Bone marrow (tissue), 2 donors: Measurements from ENCODE around the gene UBA1.

ENCODE experiments used
- DNase-seq, 2 donors: peaks; one replicate each; lab custom pipeline; 2025; lab: John Stamatoyannopoulos, UW

The UBA1 gene

DNA sequence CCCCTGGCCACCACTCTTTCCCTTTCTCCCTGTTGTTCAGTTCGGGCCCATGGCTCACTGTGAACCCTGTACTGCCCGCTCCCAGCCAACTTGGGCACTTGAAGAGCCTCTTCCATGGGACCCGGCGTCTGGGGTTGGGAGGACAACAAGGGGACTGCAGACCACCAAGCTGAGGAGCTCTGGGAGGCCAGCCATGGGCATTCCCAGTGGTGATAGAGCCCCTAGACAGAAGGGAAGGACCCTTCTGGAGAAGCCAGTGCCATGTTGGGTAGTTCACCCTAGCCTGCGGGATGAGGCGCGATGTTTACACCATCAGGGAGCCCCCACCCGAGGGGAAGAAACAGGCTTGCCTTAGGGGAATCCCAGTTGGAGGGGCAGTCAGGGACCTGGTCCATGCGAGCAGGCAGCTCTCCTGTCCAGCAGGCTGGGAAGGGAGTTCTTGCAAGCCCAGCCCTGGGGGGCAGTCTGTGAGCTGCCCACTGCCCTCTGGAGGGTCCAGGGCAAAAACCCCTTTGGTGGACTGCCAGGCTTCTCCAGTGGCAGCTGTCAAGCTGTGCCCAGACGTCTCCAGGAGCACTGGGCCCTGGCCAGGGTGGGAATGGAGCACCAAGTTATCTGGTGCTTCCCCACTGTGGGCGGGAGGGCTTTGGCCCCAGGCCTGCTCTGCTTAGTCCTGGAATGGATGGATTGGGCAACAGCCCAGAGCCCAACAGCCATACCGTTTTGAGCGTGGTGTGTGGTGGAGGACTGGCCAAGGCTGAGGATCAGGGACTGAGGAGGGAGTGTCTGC is 23.7 kb upstream of the UBA1 start:
- no peak for DNase-seq

DNA sequence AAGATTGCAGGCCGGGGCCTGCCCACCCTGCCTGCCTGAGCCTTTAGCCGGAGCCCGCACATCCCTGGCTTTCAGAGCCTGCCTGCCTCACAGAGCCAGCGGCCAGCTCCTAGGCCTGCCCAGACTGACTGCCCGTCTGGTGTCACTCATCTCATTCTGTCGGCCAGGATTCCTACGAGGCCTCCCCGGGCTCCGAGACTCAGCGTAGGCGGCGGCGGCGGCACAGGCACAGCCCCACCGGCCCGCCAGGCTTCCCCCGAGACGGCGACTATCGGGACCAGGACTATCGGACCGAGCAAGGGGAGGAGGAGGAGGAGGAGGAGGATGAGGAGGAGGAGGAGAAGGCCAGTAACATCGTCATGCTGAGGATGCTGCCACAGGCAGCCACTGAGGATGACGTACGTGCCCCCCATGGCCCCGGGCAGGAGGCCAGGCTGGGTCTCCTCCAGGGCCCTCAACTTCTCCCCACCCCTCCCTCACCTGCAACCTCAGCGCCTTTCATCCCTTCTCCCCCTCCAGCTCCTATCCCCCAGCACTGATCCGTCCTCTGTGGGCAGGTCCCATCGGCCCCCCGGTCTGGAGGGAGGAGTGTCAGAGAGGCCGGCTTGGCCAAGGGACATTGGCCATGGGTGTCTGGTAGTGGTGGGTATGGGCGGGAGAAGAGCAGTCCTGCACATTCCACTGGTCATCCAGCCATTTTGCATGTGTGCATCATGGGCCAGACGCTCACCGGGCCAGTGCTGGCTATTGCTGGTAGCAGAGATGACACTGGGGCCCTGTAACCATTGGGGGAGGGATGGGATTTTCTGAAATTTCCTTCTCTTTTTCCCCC is 22.6 kb upstream of the UBA1 start:
- no peak for DNase-seq

DNA sequence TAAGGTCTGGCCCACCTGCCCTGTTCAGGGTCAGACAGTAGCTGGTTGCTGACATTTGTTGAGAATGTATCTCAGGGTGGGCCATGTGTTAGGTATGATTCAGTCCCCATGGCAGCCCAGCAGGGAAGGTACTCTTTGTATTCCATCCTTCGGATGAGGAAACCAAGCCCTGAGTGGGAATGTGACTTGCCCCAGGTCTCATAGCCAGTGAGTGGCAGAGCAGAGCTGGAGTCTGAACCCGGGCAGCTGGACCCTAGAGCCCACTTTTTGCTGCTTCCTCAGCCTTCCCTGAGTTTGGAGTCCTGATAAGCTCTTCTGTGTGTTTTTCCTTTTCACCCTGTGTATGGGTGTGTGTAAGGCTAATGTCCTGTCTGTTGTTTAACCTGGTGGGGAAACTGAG is 21.6 kb upstream of the UBA1 start:
- DNase-seq = no peak

DNA sequence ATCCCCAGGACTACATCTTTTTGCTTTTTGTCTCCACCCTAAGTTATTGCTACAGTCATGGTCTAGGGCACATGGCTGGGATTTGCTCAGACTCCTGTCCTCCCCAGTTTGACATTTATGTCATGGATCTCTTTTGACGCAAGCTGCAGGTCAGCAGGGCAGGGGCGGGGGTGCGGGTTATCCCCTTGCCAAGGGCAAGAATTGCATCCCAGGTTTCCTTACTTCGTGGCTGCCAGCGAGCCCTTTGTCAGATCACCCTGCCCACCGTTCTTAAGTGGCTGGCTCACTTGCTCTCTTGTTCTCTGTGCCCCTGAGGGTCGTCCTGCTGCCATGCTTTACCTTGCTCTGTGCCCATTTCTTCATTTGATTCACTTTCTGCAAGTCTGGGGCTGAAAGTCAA is 21.1 kb upstream of the UBA1 start:
- DNase-seq = no peak

DNA sequence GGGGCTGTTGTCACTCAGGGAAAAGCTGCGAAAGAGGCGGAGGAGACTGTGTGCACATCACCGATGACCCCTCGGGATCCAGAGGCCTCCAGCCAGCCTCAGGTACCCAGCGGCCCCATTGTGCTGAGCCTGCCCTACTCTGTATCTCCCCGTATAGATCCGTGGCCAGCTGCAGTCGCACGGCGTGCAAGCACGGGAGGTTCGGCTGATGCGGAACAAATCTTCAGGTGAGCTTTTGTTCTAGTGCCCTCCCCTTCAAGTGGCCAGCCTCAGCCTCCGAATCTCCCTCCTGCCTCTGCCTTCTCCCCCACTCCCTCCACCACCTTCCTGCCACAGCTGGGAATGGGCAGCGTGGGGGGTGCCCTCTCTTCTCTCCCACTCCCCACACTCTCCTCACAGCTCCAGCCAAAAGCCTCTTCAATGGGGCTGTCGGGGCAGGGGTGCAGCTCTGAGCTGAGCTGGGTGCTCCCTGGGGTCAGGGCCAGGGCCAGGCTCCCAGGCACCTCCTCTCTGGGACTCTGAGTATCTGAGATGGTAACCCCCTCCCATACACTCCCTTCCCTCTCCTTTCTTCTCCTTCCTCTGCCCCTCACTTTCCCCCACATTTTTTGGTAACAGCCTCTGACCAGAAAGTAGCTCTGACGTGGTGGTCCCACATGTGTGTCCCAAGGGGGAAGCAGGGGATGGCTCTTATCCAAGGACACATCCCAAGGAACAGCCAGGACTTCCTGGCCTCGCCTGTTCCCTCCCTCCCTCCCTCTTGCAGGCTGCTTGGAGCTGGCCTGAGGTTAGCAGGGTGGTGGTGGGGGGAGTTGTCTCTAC is 20.4 kb upstream of the UBA1 start:
- DNase-seq = no peak

DNA sequence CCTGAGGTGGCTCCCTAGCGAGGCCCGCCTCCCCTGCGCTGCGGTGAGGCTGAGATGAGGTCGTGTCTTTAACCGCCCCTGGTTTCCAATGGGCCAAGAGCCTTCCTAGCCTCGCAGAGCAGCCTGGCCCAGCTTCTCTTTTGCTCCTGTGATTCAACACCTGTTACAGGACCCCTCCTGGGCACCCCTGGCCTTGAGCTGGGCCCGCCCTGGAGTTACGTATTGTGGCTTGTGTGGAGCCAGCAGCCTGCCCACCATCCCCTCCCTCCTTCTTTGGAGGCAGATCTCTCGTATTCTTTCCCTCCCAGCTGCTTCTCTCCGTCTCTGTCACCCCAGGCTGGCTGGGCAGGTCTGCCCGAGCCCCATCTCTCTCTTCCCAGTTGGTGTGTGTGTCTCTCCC is 19.3 kb upstream of the UBA1 start:
- DNase-seq = no peak

DNA sequence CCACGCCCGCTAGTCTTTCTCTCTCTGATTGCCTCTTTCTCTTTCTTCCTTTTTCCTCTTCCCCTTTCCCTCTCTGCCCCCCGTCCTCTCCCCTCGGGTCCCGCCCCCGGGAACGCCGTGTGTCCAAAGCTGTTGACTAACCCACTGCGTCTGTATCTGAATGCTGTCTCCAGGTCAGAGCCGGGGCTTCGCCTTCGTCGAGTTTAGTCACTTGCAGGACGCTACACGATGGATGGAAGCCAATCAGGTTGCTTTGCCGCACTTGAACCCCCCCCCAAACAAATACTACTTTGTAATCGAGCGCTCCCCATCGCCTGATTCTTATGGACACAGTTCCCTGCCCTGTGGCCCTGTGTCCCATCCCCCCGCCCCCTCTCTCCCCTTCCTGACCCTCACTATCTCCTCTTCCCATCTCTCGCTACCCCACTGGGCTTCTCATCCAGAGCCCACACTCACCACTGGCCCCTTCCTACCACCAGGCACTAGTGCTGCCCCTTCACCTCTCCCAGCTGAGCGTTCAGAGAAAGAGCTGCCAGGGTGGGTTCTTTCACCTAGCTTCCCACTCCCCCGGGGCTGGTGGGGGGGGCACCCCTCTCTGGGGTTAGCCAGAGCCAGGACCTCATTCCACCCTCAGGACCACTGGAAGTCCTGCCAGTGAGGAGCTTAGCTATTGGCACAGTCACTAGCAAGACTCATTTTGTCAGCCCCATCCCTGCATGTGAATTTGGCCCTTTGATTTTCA is 18.6 kb upstream of the UBA1 start:
- no peak for DNase-seq

DNA sequence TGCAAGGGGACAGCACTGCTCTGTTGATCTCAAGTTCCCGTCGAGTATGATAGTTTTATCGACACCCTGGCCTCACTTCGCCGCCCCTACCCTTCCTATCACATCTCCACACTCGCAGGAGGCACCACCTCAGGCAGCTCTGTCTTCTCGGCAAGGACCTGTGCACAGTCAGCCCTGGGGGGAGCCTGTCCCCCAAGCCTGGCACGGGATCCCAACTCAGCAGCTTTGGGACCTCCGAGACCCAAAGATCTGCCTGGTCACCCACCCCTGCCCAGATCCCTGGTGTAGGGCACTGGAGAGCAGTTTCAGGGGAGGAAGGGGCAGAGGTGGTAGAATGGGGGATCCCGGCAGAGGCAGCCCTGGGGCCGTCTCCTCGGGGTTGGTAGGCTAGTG is 18.0 kb upstream of the UBA1 start:
- DNase-seq = no peak

DNA sequence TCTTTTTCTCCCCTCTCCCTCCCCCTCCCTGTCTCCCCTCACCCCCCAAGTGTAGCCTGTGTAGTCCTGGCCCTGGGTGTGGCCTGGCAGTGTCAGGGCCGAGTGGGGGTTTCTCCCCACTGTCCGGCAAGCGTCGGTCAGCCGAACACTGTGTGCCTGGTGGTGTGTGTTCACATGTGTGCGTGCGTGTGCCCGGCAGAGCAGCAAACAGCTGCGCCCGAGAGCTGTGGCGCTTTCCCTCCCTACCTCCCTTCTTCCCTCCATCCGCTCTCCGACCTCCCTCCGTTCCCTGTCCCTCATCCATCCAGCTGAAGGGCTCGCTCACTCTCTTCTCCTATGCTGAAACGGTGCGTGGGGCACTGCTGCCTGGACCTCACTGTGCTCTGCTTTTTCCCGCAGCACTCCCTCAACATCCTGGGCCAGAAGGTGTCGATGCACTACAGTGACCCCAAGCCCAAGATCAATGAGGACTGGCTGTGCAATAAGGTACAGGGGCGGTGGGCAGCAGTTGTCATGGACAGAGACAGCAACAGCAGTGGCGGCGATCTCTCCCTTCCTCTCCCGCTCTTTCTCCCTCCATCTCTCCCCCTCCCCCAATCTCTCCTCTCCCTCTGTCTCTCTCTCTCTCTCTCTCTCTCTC is 17.4 kb upstream of the UBA1 start:
- DNase-seq = no peak

DNA sequence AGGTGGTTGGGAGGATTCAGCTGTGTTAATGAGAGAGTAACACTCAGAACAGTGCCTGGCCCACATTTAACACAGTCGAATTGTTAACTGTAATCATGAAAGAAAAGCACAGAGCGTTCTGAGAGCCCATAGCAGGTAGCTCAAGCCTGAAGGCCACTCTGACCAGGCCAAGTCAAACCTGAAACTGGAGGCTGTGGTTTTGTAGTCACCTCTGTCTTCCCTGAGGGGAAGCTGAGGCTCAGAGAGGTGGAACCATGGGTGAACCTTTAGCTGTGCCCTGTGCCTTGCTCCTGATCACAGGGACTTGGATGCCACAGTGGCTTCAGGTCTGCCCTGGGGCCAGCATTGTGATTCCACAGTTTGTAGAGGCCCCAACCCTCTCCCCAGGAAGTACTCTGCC is 16.6 kb upstream of the UBA1 start:
- no peak for DNase-seq

DNA sequence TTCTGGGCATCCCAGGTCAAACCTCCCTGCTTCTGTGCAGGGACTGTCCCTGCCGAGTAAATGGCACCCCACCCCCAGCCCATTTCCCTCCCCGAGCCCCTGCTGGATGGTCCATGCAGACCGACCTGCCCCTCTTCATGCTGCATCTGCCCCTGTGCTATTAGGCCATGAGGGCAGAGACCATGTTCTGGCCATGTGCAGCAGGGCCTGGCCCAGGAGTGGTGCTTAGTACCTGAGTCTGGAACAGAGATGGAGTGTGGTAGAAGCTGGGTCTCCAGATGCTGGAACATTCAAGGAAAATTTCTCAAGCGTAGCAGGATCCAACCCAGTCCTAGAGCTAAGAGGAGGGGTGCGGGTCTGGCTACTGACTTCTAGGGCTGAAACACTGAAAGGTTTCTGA is 15.3 kb upstream of the UBA1 start:
- no peak for DNase-seq

DNA sequence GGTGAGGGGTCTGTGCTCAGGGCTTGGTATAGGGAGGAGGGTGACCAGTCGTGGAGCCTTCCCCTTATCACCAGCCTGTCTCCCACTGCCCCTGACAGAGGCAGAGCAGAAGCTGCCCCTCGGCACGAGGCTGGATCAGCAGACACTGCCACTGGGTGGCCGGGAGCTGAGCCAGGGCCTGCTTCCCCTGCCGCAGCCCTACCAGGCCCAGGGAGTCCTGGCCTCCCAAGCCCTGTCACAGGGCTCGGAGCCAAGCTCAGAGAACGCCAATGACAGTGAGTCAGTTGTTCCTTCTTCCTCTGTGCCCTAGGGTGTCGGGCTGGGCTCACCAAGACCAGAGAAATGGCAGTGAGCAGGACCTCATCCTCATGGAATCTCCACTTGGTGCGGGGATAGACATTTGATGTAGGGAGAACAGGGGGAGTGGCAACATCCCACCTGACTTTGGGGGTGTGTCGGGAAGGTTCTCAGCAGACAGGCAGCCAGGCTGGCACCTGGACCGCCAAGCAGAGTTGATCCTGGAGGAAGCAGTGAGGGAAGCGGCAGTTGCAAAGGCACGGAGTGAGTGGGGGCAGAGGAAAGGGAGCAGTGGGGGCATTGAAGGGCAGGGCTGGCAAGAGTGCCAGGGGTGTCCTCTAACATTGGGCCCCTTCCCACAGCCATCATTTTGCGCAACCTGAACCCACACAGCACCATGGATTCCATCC is 14.3 kb upstream of the UBA1 start:
- no peak for DNase-seq

DNA sequence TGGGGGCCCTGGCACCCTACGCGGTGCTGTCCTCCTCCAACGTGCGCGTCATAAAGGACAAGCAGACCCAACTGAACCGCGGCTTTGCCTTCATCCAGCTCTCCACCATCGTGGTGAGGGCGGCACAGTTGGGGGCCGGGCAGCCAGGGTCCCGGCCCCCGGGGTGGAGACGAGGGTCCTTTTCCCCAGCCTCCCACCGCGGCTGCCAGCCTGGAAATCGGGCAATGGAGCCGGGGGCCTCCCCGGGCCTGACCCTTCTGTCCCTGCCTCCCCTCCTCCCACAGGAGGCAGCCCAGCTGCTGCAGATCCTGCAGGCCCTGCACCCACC is 13.7 kb upstream of the UBA1 start:
- no peak for DNase-seq

DNA sequence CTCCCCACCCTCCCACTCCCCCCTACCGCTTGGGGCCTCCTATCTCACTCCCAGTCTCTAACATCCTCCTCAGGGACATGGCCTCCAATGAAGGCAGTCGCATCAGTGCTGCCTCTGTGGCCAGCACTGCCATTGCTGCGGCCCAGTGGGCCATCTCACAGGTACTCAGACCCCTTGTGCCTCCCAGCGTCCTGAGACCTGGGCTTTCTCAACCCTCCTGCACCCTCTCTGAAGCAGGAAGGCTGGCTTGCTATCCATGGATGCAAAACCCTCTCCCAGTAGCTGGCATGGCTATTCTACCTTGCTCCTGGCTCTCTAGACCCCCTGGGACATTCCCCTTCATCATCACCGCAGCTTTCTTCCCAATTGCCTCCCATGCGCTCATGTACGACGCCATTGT is 13.3 kb upstream of the UBA1 start:
- no peak for DNase-seq

DNA sequence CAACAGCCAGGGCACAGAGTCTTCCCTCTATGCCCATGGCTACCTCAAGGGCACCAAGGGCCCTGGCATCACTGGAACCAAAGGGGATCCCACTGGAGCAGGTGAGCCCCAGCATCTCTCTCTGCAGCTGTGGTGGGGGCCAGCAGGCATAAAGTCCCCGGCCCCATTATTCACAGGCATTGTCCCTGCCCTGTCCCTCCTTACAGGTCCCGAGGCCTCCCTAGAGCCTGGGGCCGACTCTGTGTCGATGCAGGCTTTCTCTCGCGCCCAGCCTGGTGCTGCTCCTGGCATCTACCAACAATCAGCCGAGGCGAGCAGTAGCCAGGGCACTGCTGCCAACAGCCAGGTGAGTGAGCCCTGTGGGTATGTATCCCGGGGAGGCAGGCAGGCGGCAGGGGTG is 12.3 kb upstream of the UBA1 start:
- no peak for DNase-seq

DNA sequence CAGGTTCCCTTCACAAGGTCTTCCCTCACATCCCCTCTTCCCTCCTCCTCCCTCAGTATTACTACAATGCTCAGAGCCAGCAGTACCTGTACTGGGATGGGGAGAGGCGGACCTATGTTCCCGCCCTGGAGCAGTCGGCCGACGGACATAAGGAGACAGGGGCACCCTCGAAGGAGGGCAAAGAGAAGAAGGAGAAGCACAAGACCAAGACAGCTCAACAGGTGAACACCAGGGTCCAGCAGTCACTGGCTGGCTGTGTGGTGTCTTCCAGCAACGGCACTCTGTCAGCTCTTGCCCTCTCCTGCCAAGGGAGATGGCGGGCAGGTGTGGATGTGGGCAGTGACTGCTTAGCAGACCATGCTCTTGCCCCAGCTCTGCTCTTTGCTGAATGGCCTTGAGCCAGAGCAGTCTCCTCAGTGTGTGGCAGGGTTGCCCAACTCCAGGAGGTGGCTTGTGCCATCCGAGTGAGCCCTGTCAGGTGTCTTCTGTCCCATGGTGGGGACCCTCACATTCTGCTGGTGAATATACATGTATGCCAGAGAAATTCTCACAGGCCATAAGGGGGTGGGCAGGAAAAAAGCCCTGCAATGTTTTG is 11.4 kb upstream of the UBA1 start:
- DNase-seq = no peak

DNA sequence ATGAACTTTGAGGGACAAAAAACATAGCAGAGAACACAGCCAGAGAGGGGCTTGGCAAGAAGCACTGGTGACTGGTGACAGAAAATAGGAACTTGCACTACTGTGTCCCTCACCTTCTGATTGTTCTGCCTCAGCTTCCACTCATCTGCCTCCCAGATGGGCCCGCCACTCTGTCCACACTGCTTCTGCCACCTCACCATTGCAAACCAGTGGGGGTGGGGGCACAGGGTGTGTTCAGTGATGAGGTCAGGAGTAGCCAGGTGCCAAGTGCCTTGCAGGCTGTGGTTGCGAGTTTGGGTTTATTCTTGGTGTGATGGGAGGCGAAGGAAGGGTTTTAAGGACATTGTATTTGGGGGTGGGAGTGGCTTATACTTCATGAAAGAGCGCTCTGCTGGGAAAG is 9.1 kb upstream of the UBA1 start:
- DNase-seq = no peak

DNA sequence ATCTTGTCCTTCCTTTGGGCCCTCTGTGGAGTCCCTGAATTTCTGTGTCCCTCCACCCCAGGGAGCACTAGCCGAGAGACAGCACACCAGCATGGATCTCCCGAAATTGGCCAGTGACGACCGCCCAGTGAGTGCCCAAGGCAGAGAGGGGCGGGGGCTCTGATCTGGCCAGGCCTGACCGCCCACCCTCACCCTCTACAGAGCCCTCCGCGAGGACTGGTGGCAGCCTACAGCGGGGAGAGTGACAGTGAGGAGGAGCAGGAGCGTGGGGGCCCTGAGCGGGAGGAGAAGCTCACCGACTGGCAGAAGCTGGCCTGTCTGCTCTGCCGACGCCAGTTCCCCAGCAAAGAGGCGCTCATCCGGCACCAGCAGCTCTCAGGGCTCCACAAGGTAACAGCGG is 8.4 kb upstream of the UBA1 start:
- no peak for DNase-seq

DNA sequence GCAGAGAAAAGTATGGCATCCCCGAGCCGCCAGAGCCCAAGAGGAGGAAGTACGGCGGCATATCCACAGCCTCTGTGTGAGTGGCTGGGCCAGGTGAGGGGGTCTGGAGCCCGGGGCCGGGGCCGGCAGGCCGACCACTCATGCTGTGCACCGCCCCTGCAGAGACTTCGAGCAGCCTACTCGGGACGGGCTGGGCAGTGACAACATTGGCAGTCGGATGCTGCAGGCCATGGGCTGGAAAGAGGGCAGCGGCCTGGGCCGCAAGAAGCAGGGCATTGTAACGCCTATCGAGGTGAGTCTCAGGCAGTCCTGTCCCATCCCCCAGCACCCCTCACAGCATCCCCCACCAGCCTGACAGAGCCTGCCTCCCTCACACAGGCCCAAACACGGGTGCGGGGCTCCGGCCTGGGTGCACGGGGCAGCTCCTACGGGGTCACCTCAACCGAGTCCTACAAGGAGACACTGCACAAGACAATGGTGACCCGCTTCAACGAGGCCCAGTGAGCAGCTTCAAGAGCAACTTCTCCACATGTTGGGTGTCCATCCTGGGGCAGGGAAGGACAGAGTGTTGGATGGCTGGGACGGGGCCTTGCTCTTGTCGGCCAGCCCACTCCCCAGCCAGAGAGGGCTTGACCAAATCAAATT is 7.4 kb upstream of the UBA1 start:
- no peak for DNase-seq

DNA sequence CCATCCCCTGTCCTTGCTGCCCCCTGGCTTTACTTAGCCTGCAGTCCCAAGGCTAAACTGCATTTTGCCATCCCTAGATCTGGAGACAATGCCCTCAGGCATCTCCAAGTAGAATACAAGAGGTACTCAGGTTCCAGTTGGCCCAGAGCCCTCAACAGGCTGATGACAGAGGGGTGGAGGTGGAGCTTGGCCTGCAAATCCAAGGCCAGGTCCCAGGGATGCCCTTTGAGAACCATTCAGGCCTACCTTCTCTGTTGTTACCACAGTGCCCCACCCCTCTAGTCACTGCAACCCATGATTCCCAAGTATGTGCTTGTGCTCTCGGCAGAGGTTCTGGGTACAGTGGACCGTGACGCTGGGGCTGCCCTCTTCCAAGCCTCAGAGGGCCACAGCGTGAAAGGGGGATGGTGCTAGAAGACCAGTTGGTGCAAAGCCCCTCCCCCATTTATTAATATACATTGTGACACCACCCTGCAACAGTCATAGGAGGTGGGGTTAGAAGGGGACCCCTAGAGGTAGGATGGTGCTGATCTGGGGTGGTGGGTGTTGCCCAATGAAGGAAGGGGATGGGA is 6.4 kb upstream of the UBA1 start:
- no peak for DNase-seq
